Measurements from ENCODE around the gene UBQLN4.

Gene UBQLN4

DNA sequence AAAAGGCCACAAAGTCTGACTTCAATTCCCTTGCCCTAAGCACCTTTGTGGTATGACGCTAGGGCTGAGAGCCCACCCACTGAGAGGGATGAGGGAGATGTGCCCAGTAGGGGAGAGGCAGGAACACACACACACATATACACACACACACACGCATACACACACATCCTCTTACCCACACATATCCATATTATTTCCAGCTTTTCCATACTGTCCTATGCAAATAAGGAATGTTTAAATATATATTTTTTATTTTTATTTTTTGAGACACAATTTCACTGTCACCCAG is 10.3 kb upstream of the UBQLN4 start:
- no peak overlapping the region for H3K4me3 ChIP-seq (ENCODE audit: low read length in 2 of 2)
- no peak overlapping the region for H3K27ac ChIP-seq (ENCODE audit: low read depth in 2 of 2, low read length in 2 of 2)
- H3K9me3 ChIP-seq (ENCODE audit: control insufficient read depth in 2 of 2, low read length in 2 of 2): no peaks in the 10 kb centered on the region
- H3K9ac ChIP-seq (ENCODE audit: low read depth in 1 of 2, low read length in 2 of 2): no peak overlapping the region
- no peaks in the 10 kb centered on the region for H3K27me3 ChIP-seq (ENCODE audit: control insufficient read depth in 2 of 2, insufficient read depth in 2 of 2, low read length in 2 of 2)
- H3K36me3 ChIP-seq (ENCODE audit: control insufficient read depth in 2 of 2, insufficient read depth in 2 of 2, low read length in 2 of 2): peaks cover 13 to 15% of the 10 kb centered on the region in 2 donors
- H3K4me1 ChIP-seq (ENCODE audit: control insufficient read depth in 2 of 2, insufficient read depth in 2 of 2, low read length in 2 of 2): peaks cover 2 to 9% of the 10 kb centered on the region in 2 donors

DNA sequence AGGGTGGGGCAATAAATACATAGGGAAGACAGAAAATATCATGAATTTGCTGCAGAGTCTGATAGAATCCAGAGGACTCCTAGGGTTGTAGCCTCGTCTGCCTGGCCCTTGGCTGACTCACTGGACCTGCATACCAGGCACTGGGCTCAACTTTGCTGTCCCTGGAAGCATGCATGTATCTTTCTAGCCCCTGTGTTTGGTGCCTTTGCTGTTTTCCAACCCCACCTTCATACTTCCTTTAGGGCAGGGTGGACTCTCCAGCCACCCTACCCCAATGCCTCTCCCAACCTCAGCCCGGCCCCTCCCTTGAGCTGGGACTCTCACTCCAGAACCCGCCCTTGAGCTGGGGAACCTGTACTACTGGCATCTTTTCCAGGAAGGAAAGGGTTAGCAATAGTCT is 8.6 kb upstream of the UBQLN4 start:
- H3K9ac ChIP-seq (ENCODE audit: low read depth in 1 of 2, low read length in 2 of 2): peak overlapping the region; percentile 54 to 94
- peak overlapping the region; percentile 82 to 95 for H3K27ac ChIP-seq (ENCODE audit: low read depth in 2 of 2, low read length in 2 of 2)
- no peaks in the 10 kb centered on the region for H3K9me3 ChIP-seq (ENCODE audit: control insufficient read depth in 2 of 2, low read length in 2 of 2)
- peaks cover 2 to 9% of the 10 kb centered on the region in 2 donors for H3K4me1 ChIP-seq (ENCODE audit: control insufficient read depth in 2 of 2, insufficient read depth in 2 of 2, low read length in 2 of 2)
- H3K4me3 ChIP-seq (ENCODE audit: low read length in 2 of 2): peak overlapping the region; percentile 84 to 85
- H3K36me3 ChIP-seq (ENCODE audit: control insufficient read depth in 2 of 2, insufficient read depth in 2 of 2, low read length in 2 of 2): peaks cover 5 to 13% of the 10 kb centered on the region in 2 donors
- no peaks in the 10 kb centered on the region for H3K27me3 ChIP-seq (ENCODE audit: control insufficient read depth in 2 of 2, insufficient read depth in 2 of 2, low read length in 2 of 2)

DNA sequence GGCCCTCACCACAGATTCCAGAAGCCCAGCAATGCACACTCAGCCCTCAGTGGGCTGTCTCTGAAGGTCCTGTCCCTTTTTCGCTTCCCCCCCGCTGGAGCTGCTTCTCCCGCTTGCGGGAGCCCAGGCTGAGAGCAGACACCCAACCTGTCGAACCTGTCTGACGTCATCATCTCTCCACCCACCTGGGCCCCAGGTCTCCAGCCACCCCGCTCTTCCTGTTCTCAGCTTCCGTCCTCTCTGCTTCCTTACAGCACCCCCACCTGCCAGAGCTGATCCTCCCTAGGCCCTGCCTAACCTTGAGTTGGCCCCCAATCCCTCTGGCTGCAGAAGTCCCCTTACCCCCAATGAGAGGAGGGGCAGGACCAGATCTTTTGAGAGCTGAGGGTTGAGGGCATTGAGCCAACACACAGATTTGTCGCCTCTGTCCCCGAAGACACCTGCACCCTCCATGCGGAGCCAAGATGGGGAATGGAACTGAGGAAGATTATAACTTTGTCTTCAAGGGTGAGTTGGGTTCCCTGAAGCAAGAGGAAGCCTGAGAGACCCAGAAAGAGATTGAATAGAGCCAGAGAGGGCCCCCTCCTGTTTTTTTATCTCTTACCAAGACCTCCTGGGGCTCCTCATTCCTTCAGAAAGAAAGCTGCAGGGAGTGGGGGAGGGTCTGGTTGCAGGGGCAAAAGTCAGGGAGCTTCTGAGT is 7.5 kb upstream of the UBQLN4 start, which contains the start of gene RAB25:
TSS of gene RAB25 (plus strand) at position 224 of the 700 bp plus-strand sequence. CDS start at position 465, 241 bp downstream.
- H3K4me1 ChIP-seq (ENCODE audit: control insufficient read depth in 2 of 2, insufficient read depth in 2 of 2, low read length in 2 of 2): peaks cover 2 to 9% of the 10 kb centered on the region in 2 donors
- peak within 1 kb of the TSS; percentile 85 to 94 for H3K9ac ChIP-seq (ENCODE audit: low read depth in 1 of 2, low read length in 2 of 2)
- no peaks in the 10 kb centered on the region for H3K9me3 ChIP-seq (ENCODE audit: control insufficient read depth in 2 of 2, low read length in 2 of 2)
- H3K27me3 ChIP-seq (ENCODE audit: control insufficient read depth in 2 of 2, insufficient read depth in 2 of 2, low read length in 2 of 2): no peaks in the 10 kb centered on the region
- peak within 1 kb of the TSS; percentile 82 to 95 for H3K27ac ChIP-seq (ENCODE audit: low read depth in 2 of 2, low read length in 2 of 2)
- peaks cover 6 to 12% of the 10 kb centered on the region in 2 donors for H3K36me3 ChIP-seq (ENCODE audit: control insufficient read depth in 2 of 2, insufficient read depth in 2 of 2, low read length in 2 of 2)
- H3K4me3 ChIP-seq (ENCODE audit: low read length in 2 of 2): peak within 1 kb of the TSS; percentile 84 to 85

DNA sequence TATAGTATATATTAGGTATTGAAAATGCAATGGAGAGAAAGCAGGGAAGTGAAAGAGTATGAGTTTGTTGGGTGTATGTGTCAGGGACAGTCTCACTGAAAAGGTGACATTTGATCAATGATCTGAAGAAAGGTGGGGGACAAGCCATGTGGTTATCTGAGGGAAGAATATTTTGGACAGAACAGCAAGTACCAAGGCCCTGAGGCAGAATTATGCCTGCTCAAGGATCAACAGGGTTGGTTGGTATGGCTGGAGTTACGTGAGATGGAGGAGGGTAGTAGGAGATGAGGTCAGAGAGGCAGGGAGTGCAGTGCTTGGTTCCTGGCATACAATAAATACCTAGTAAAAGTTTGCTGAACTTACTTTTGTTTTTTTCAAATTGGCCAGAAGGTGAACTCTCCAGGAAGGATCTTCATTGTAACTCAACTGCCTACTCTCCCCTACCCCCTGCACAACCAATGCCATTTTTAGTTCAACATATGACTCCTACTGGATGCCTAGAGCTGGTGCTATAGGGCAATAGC is 2.8 kb upstream of the UBQLN4 start:
- Histone ChIP-seq H3K9ac (ENCODE audit: low read depth in 1 of 2, low read length in 2 of 2) (no peak overlapping the region), H3K4me3 (ENCODE audit: low read length in 2 of 2) (no peak overlapping the region), H3K27me3 (ENCODE audit: control insufficient read depth in 2 of 2, insufficient read depth in 2 of 2, low read length in 2 of 2) (no peaks in the 10 kb centered on the region), H3K4me1 (ENCODE audit: control insufficient read depth in 2 of 2, insufficient read depth in 2 of 2, low read length in 2 of 2) (peaks cover 9 to 10% of the 10 kb centered on the region in 2 donors), H3K27ac (ENCODE audit: low read depth in 2 of 2, low read length in 2 of 2) (no peak overlapping the region), H3K36me3 (ENCODE audit: control insufficient read depth in 2 of 2, insufficient read depth in 2 of 2, low read length in 2 of 2) (peaks cover 2 to 6% of the 10 kb centered on the region in 2 donors), H3K9me3 (ENCODE audit: control insufficient read depth in 2 of 2, low read length in 2 of 2) (no peaks in the 10 kb centered on the region)

DNA sequence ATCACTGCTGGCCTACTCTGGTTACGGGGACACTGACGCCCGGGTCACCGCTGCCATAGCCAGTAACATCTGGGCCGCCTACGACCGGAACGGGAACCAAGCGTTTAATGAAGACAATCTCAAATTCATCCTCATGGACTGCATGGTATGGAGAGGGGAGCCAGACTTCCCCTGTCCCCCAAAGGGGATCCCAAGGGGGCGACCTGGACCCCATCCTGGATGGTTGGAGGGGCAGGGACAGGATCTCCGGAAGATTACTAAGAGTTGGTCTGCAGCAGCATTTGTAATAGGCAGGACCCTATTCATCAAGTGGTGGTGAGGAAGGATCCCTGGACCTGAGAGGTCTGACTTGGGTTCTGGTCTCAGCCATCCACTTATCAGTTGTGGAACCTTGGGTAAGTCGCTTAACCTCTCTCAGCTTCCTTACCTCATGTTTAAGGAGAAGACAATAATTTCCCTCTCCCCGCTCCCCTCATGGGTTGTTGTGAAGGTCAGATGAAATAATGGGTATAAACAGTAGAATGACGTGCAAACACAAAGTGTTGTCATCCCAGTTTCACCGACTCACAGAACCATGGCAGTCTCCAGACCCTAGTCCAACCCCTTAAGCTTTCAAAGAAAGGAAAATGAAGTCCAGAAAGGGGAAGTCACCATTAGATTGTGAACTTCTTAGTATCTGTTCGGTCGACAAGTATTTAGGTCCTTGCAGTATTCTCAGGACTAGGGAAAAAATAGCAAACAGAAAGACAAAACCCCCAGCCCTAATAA is 1.9 kb upstream of the UBQLN4 start:
- peak overlapping the region; percentile 69 to 93 for H3K27ac ChIP-seq (ENCODE audit: low read depth in 2 of 2, low read length in 2 of 2)
- peaks cover 4 to 6% of the 10 kb centered on the region in 2 donors for H3K36me3 ChIP-seq (ENCODE audit: control insufficient read depth in 2 of 2, insufficient read depth in 2 of 2, low read length in 2 of 2)
- H3K4me1 ChIP-seq (ENCODE audit: control insufficient read depth in 2 of 2, insufficient read depth in 2 of 2, low read length in 2 of 2): peaks cover 8 to 9% of the 10 kb centered on the region in 2 donors
- H3K9ac ChIP-seq (ENCODE audit: low read depth in 1 of 2, low read length in 2 of 2): peak overlapping the region; percentile 84 to 92
- peak overlapping the region; percentile 95 to 96 for H3K4me3 ChIP-seq (ENCODE audit: low read length in 2 of 2)
- no peaks in the 10 kb centered on the region for H3K27me3 ChIP-seq (ENCODE audit: control insufficient read depth in 2 of 2, insufficient read depth in 2 of 2, low read length in 2 of 2)
- no peaks in the 10 kb centered on the region for H3K9me3 ChIP-seq (ENCODE audit: control insufficient read depth in 2 of 2, low read length in 2 of 2)

DNA sequence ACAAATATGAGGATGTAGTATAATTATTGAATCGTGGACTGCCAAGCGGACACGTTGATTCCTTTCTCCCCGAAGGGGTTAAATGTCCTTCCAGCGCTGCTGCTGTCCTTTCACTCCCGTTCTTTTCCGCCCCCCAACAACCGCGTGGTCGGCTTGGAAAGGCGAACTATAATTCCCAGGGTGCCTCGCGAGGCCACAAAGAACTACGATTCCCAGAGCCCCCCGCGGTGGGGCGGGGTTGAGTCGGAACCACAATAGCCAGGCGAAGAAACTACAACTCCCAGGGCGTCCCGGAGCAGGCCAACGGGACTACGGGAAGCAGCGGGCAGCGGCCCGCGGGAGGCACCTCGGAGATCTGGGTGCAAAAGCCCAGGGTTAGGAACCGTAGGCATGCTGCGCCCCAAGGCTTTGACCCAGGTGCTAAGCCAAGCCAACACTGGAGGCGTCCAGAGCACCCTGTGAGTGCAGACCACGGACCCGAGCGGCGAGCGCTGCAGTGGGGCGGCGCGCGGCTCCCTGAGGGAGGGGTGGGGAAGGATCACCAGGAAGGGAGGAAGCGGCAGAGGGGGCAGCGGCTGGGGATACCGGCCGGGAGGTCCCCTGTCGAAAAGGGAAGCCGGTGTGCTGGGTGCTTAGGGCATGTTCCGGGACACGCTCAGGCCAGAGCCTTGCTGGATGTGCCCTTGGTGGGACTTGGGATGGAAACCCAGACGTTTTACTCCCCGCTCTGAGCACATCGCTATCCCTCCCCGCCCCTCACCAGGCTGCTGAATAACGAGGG is 1.1 kb upstream of the UBQLN4 start, which contains the start of gene LAMTOR2:
TSS of gene LAMTOR2 (plus strand) at position 283 of the 781 bp plus-strand sequence. CDS start at position 391, 108 bp downstream.
- no peaks in the 10 kb centered on the region for H3K9me3 ChIP-seq (ENCODE audit: control insufficient read depth in 2 of 2, low read length in 2 of 2)
- H3K36me3 ChIP-seq (ENCODE audit: control insufficient read depth in 2 of 2, insufficient read depth in 2 of 2, low read length in 2 of 2): peaks cover 6 to 11% of the 10 kb centered on the region in 2 donors
- peak within 1 kb of the TSS; percentile 90 to 93 for H3K27ac ChIP-seq (ENCODE audit: low read depth in 2 of 2, low read length in 2 of 2)
- H3K4me1 ChIP-seq (ENCODE audit: control insufficient read depth in 2 of 2, insufficient read depth in 2 of 2, low read length in 2 of 2): peaks cover 8 to 9% of the 10 kb centered on the region in 2 donors
- H3K27me3 ChIP-seq (ENCODE audit: control insufficient read depth in 2 of 2, insufficient read depth in 2 of 2, low read length in 2 of 2): no peaks in the 10 kb centered on the region
- H3K9ac ChIP-seq (ENCODE audit: low read depth in 1 of 2, low read length in 2 of 2): peak within 1 kb of the TSS; percentile 84 to 92
- peak within 1 kb of the TSS; percentile 95 to 96 for H3K4me3 ChIP-seq (ENCODE audit: low read length in 2 of 2)

DNA sequence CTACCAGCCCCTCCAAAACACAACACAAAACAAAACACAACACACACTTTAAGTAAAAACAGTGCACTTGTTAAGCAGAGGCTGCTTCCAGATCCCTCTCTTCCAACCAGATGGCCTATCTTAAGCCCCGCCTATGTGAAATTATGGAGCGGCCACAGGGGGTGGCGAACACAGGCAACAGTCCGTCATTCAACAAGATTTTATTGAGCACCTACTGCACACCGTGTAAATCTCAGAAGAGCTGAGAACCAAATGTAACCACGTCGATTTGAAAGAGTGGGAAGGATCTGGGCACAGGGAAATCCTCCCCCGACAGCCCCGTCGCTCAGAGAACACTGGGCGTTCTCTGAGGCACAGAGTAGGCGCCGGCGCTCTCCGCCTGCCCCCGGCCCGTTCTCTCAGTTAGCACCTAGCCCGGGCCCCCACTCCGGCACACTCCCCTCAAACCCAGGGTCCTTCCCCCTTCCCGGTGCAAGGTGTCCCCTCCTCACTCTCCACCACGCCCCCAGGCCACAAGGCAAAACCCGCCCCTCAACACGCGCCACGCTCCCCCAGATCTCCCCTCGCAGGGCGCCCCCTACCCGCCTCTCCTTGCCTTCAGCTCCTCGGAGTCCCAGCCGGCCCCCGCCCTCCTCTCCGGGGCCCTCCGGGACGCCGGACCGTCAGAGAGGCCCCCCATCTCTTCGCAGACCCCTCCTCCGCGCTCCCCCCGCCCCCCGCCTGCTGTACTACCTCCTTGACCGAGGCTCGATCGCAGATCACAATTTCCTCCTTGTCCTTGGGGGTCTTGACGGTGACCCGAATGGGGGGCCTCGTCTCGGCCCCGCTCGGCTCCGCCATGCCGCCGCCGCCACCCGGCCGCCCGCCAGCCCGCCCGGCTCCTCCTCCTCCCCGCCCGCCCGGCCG is 483 bp downstream of the UBQLN4 start:
- H3K4me3 ChIP-seq (ENCODE audit: low read length in 2 of 2): peak overlapping the region; percentile 77 to 80
- peak overlapping the region in 1 of 2 donors; percentile 61 for H3K27ac ChIP-seq (ENCODE audit: low read depth in 2 of 2, low read length in 2 of 2)
- H3K4me1 ChIP-seq (ENCODE audit: control insufficient read depth in 2 of 2, insufficient read depth in 2 of 2, low read length in 2 of 2): peaks cover 8 to 9% of the 10 kb centered on the region in 2 donors
- peak overlapping the region; percentile 9 to 66 for H3K9ac ChIP-seq (ENCODE audit: low read depth in 1 of 2, low read length in 2 of 2)
- H3K27me3 ChIP-seq (ENCODE audit: control insufficient read depth in 2 of 2, insufficient read depth in 2 of 2, low read length in 2 of 2): no peaks in the 10 kb centered on the region
- H3K36me3 ChIP-seq (ENCODE audit: control insufficient read depth in 2 of 2, insufficient read depth in 2 of 2, low read length in 2 of 2): peaks cover 13 to 20% of the 10 kb centered on the region in 2 donors
- no peaks in the 10 kb centered on the region for H3K9me3 ChIP-seq (ENCODE audit: control insufficient read depth in 2 of 2, low read length in 2 of 2)

DNA sequence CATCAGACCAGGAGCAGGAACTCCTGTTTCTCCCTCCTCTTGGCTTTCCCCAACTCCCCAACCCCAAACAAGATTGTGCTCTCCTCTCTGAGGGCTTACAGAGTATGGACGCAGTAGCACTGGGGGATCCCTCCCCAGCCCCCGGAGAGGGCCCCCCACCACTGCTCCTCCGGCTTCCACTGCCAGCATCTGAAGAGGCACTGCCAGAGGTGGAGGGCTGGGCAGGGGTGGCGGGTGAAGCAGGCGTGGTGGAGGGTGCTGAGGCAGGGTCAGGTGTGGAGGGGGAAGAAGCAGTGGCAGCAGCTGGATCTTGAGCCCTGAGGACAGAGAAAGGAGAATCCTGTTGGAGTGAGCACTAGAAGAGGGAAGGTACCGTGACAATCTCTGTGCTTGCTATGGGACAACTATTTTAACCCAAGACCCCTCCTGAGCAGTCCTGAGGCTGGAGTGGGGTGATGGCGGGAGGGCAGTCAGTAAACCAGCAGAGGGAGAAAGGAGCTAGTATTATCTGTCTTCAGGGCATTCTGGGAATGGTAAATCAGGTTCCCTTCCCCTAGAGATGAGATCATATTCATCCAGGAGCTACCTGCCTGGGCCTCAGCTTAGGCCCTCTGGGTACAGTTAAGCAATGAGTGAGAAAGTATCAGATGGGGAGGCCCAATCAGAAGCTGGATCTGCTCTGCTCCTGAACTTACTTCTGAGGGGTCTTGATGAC is 2.4 kb downstream of the UBQLN4 start:
- Histone ChIP-seq H3K4me3 (ENCODE audit: low read length in 2 of 2) (no peak overlapping the region), H3K27me3 (ENCODE audit: control insufficient read depth in 2 of 2, insufficient read depth in 2 of 2, low read length in 2 of 2) (no peaks in the 10 kb centered on the region), H3K9ac (ENCODE audit: low read depth in 1 of 2, low read length in 2 of 2) (no peak overlapping the region), H3K9me3 (ENCODE audit: control insufficient read depth in 2 of 2, low read length in 2 of 2) (no peaks in the 10 kb centered on the region), H3K36me3 (ENCODE audit: control insufficient read depth in 2 of 2, insufficient read depth in 2 of 2, low read length in 2 of 2) (peaks cover 10 to 20% of the 10 kb centered on the region in 2 donors), H3K27ac (ENCODE audit: low read depth in 2 of 2, low read length in 2 of 2) (no peak overlapping the region), H3K4me1 (ENCODE audit: control insufficient read depth in 2 of 2, insufficient read depth in 2 of 2, low read length in 2 of 2) (peaks cover 8 to 9% of the 10 kb centered on the region in 2 donors)

All from mucosa of rectum (tissue), 2 donors.